ENCODE data around the gene LRP2BP.

The LRP2BP gene

DNA sequence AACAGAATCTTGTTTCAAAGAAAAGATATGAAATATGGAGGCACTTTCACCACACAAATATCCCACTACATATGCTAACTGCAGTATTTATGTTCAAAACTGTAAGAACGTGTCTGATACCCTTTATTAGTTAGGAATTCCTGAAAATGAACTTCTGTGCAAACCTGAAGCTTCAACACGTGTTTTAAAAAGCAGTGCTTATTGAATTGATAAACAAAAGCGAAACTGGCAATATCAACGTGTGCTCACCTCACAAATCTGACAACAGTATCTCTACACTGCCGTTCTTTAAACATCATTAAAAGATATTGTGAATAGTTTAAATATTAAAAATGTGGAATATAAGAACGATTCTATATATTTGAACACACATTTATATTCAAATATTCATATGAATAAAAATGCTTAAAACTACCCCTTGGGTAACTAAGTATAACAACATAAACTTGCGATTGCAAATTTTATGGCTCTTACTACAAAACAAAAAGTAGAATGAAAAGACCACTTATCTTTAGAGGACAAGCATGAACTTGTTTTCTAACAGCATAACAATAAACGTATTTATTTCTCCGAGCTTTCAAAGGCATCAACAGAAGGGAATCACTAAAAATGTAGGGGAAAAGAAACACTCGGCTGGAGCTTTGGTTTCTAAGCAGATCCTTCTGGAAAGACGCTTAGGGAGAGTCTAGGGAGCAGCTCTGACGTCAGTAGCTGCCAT is at the start of gene LRP2BP:
LRP2BP (minus strand) TSS at position 687 of the 718 bp plus-strand sequence. CDS start 17,738 bp downstream, outside the sequence.
- no peak for TF ChIP-seq ZC3H10 (CRISPR knock-in tag; IDR thresholded peaks at IDR 0.05)
- TF ChIP-seq PPARA (CRISPR knock-in tag; IDR thresholded peaks at IDR 0.05; ENCODE audit: borderline replicate concordance), result no peak
- no peak for TF ChIP-seq ISL1 (CRISPR knock-in tag; IDR thresholded peaks at IDR 0.05)
- peak; percentile 39; the same call in 1 of the 2 replicates for TF ChIP-seq CSRNP3 (CRISPR knock-in tag; IDR thresholded peaks at IDR 0.05)
- no peak for TF ChIP-seq SNAI2 (CRISPR knock-in tag; IDR thresholded peaks at IDR 0.05)
- TF ChIP-seq ESRRG (CRISPR knock-in tag; IDR thresholded peaks at IDR 0.05), result no peak
- TF ChIP-seq CSDC2 (CRISPR knock-in tag; IDR thresholded peaks at IDR 0.05), result no peak
- TF ChIP-seq, protein P1, sequence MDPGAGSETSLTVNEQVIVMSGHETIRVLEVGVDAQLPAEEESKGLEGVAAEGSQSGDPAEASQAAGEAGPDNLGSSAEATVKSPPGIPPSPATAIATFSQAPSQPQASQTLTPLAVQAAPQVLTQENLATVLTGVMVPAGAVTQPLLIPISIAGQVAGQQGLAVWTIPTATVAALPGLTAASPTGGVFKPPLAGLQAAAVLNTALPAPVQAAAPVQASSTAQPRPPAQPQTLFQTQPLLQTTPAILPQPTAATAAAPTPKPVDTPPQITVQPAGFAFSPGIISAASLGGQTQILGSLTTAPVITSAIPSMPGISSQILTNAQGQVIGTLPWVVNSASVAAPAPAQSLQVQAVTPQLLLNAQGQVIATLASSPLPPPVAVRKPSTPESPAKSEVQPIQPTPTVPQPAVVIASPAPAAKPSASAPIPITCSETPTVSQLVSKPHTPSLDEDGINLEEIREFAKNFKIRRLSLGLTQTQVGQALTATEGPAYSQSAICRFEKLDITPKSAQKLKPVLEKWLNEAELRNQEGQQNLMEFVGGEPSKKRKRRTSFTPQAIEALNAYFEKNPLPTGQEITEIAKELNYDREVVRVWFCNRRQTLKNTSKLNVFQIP (CRISPR knock-in tag; IDR thresholded peaks at IDR 0.05; ENCODE audit: borderline replicate concordance, low read depth), result no peak
- no peak for TF ChIP-seq ZFP30 (CRISPR knock-in tag; IDR thresholded peaks at IDR 0.05)
- ATAC-seq, result no peak

DNA sequence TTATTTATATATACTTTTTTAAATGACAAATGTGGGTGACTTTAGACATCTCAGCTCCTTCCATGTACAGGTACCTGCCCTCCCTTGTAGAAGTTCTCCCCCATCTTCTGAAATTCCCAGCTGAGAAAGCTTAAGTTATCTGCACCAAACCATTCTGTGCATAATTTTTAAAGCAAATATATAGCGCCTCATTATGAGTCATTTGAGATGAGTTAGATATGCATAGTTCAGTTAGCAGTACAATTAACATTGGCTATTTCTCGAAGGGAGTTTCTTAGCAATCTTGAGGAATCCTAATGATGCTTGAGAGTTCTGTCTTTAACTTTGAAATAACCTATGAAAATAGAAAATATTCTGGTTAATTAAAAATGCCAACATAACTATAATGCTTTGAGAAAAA is 49.5 kb upstream of the LRP2BP start:
- ATAC-seq, result no peak
- TF ChIP-seq ZNF8 (CRISPR knock-in tag; IDR thresholded peaks at IDR 0.05) (no peak), ZC3H10 (CRISPR knock-in tag; IDR thresholded peaks at IDR 0.05) (no peak), BACH2 (CRISPR knock-in tag; IDR thresholded peaks at IDR 0.05; ENCODE audit: borderline replicate concordance) (no peak), TOX (CRISPR knock-in tag; IDR thresholded peaks at IDR 0.05; ENCODE audit: borderline replicate concordance) (no peak), OSR1 (CRISPR knock-in tag; IDR thresholded peaks at IDR 0.05) (no peak), TCF4 (CRISPR knock-in tag; IDR thresholded peaks at IDR 0.05; ENCODE audit: borderline replicate concordance) (no peak), ZFP30 (CRISPR knock-in tag; IDR thresholded peaks at IDR 0.05) (no peak), SNAI2 (CRISPR knock-in tag; IDR thresholded peaks at IDR 0.05) (no peak), RARB (CRISPR knock-in tag; IDR thresholded peaks at IDR 0.05) (no peak), ESRRG (CRISPR knock-in tag; IDR thresholded peaks at IDR 0.05) (no peak)
- TF ChIP-seq, protein P2, sequence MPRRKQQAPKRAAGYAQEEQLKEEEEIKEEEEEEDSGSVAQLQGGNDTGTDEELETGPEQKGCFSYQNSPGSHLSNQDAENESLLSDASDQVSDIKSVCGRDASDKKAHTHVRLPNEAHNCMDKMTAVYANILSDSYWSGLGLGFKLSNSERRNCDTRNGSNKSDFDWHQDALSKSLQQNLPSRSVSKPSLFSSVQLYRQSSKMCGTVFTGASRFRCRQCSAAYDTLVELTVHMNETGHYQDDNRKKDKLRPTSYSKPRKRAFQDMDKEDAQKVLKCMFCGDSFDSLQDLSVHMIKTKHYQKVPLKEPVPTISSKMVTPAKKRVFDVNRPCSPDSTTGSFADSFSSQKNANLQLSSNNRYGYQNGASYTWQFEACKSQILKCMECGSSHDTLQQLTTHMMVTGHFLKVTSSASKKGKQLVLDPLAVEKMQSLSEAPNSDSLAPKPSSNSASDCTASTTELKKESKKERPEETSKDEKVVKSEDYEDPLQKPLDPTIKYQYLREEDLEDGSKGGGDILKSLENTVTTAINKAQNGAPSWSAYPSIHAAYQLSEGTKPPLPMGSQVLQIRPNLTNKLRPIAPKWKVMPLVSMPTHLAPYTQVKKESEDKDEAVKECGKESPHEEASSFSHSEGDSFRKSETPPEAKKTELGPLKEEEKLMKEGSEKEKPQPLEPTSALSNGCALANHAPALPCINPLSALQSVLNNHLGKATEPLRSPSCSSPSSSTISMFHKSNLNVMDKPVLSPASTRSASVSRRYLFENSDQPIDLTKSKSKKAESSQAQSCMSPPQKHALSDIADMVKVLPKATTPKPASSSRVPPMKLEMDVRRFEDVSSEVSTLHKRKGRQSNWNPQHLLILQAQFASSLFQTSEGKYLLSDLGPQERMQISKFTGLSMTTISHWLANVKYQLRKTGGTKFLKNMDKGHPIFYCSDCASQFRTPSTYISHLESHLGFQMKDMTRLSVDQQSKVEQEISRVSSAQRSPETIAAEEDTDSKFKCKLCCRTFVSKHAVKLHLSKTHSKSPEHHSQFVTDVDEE (CRISPR knock-in tag; IDR thresholded peaks at IDR 0.05), result no peak
- TF ChIP-seq, protein P1 (CRISPR knock-in tag; IDR thresholded peaks at IDR 0.05; ENCODE audit: borderline replicate concordance, low read depth), result no peak

GRCh38 chr4:185441479-185441878 is 45.8 kb upstream of the LRP2BP start:
- TF ChIP-seq TOX (CRISPR knock-in tag; IDR thresholded peaks at IDR 0.05; ENCODE audit: borderline replicate concordance), result no peak
- no peak for TF ChIP-seq RARB (CRISPR knock-in tag; IDR thresholded peaks at IDR 0.05)
- TF ChIP-seq SNAI2 (CRISPR knock-in tag; IDR thresholded peaks at IDR 0.05), result no peak
- no peak for TF ChIP-seq OSR1 (CRISPR knock-in tag; IDR thresholded peaks at IDR 0.05)
- no peak for TF ChIP-seq PPARA (CRISPR knock-in tag; IDR thresholded peaks at IDR 0.05; ENCODE audit: borderline replicate concordance)
- TF ChIP-seq ZNF70 (CRISPR knock-in tag; IDR thresholded peaks at IDR 0.05), result no peak
- ATAC-seq, result no peak

GRCh38 chr4:185437809-185438208 is 42.1 kb upstream of the LRP2BP start:
- TF ChIP-seq GLIS3 (CRISPR knock-in tag; IDR thresholded peaks at IDR 0.05) (no peak), PPARA (CRISPR knock-in tag; IDR thresholded peaks at IDR 0.05; ENCODE audit: borderline replicate concordance) (no peak), BACH2 (CRISPR knock-in tag; IDR thresholded peaks at IDR 0.05; ENCODE audit: borderline replicate concordance) (no peak), ZFP3 (CRISPR knock-in tag; IDR thresholded peaks at IDR 0.05) (no peak), CSDC2 (CRISPR knock-in tag; IDR thresholded peaks at IDR 0.05) (no peak), ESRRG (CRISPR knock-in tag; IDR thresholded peaks at IDR 0.05) (no peak), ZNF70 (CRISPR knock-in tag; IDR thresholded peaks at IDR 0.05) (no peak), ZNF8 (CRISPR knock-in tag; IDR thresholded peaks at IDR 0.05) (no peak), RARB (CRISPR knock-in tag; IDR thresholded peaks at IDR 0.05) (no peak), SNAI2 (CRISPR knock-in tag; IDR thresholded peaks at IDR 0.05) (no peak), ZNF565 (CRISPR knock-in tag; conservative IDR thresholded peaks at IDR 0.05; ENCODE audit: low read depth) (no peak)
- TF ChIP-seq, protein P3, sequence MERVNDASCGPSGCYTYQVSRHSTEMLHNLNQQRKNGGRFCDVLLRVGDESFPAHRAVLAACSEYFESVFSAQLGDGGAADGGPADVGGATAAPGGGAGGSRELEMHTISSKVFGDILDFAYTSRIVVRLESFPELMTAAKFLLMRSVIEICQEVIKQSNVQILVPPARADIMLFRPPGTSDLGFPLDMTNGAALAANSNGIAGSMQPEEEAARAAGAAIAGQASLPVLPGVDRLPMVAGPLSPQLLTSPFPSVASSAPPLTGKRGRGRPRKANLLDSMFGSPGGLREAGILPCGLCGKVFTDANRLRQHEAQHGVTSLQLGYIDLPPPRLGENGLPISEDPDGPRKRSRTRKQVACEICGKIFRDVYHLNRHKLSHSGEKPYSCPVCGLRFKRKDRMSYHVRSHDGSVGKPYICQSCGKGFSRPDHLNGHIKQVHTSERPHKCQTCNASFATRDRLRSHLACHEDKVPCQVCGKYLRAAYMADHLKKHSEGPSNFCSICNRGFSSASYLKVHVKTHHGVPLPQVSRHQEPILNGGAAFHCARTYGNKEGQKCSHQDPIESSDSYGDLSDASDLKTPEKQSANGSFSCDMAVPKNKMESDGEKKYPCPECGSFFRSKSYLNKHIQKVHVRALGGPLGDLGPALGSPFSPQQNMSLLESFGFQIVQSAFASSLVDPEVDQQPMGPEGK (CRISPR knock-in tag; IDR thresholded peaks at IDR 0.05; ENCODE audit: borderline replicate concordance), result no peak
- ATAC-seq, result no peak
